IMR-90 (cell line): ENCODE results near the gene USH2A. TPM values are rescaled to one million over a fixed set of nuclear protein-coding genes. Genes with fewer than 3 reads are reported as not detected.
A peak's percentile ranks its signal among the peaks of the same experiment; 100 is the strongest.

ENCODE experiments used
- ATAC-seq: fragments of 200-7000 bp; cut with Tn5 transposase; 2 replicates; pipeline ENCODE4 v1.9.1; 2020; ENCODE audit warnings: low read depth, mild to moderate bottlenecking, moderate library complexity
- BruUV-seq: library from RNA; stranded (reverse); fragments of 400-500 nt; replicated peaks from 2 replicates; lab custom pipeline; 2021; lab: Mats Ljungman, UMichigan
- CTCF ChIA-PET: fragments of 300-600 bp; formaldehyde crosslinking; extraction: SDS; loops from one replicate; lab custom pipeline; 2021; ENCODE audit warnings: antibody characterized with exemption; lab: Yijun Ruan, JAX
- POLR2A ChIA-PET: fragments of 300-600 bp; sonication (Branson Sonifier 250); formaldehyde crosslinking; loops from one replicate; lab custom pipeline; 2022; ENCODE audit warnings: antibody characterized with exemption; ENCODE audit not compliant: unreplicated experiment; lab: Charles Lee
- DNase-seq: peaks from one replicate; pipeline ENCODE4 v3.0.0; 2013
- H2AFZ ChIP-seq: replicated peaks from 2 replicates; pipeline ENCODE3; 2013; ENCODE audit warnings: low read length, mild to moderate bottlenecking; ENCODE audit not compliant: poor library complexity
- H2AK5ac ChIP-seq: 2 replicates; pipeline ENCODE4 v1.6.1; 2013; ENCODE audit warnings: low read depth, low read length, inconsistent platforms
- H2AK9ac ChIP-seq: replicated peaks from 2 replicates; pipeline ENCODE3; 2013; ENCODE audit warnings: mild to moderate bottlenecking, low read depth, low read length, moderate library complexity; ENCODE audit not compliant: poor library complexity
- H2BK120ac ChIP-seq: 2 replicates; pipeline ENCODE4 v1.6.1; 2013; ENCODE audit warnings: low read depth, low read length, inconsistent platforms
- H2BK15ac ChIP-seq: 3 replicates; pipeline ENCODE4 v1.6.1; 2013; ENCODE audit warnings: low read depth, low read length, inconsistent platforms
- H2BK20ac ChIP-seq: 2 replicates; pipeline ENCODE4 v1.6.1; 2013; ENCODE audit warnings: low read depth, mild to moderate bottlenecking, inconsistent platforms, low read length, moderate library complexity
- H2BK5ac ChIP-seq: 2 replicates; pipeline ENCODE4 v1.6.1; 2013; ENCODE audit warnings: mild to moderate bottlenecking, low read depth, low read length, inconsistent platforms; ENCODE audit not compliant: poor library complexity, severe bottlenecking
- H3K14ac ChIP-seq: replicated peaks from 2 replicates; pipeline ENCODE4 v1.6.1; 2013; ENCODE audit warnings: low read depth, low read length, inconsistent platforms
- H3K18ac ChIP-seq: 2 replicates; pipeline ENCODE4 v1.6.1; 2013; ENCODE audit warnings: low read depth, low read length, control low read depth
- H3K23ac ChIP-seq: 2 replicates; pipeline ENCODE4 v1.6.1; 2013; ENCODE audit warnings: low read depth, low read length, inconsistent platforms
- H3K27ac ChIP-seq: 2 replicates; pipeline ENCODE4 v1.5.1; 2013; ENCODE audit warnings: mild to moderate bottlenecking, control low read depth, low read length; ENCODE audit not compliant: insufficient read depth
- H3K27me3 ChIP-seq: 2 replicates; pipeline ENCODE4 v1.6.1; 2013; ENCODE audit warnings: low read length; ENCODE audit not compliant: control insufficient read depth, insufficient read depth
- H3K36me3 ChIP-seq: 2 replicates; pipeline ENCODE4 v1.6.1; 2013; ENCODE audit warnings: low read length, mixed read lengths; ENCODE audit not compliant: control insufficient read depth, insufficient read depth
- H3K4ac ChIP-seq: 2 replicates; pipeline ENCODE4 v1.6.1; 2013; ENCODE audit warnings: low read depth, low read length, inconsistent platforms
- H3K4me1 ChIP-seq: 2 replicates; pipeline ENCODE4 v1.6.1; 2013; ENCODE audit warnings: low read length, mixed read lengths; ENCODE audit not compliant: control insufficient read depth, insufficient read depth
- H3K4me2 ChIP-seq: 2 replicates; pipeline ENCODE4 v1.6.1; 2013; ENCODE audit warnings: low read depth, mild to moderate bottlenecking, control low read depth, low read length, moderate library complexity
- H3K4me3 ChIP-seq: 2 replicates; pipeline ENCODE4 v1.5.1; 2013; ENCODE audit warnings: low read depth, mild to moderate bottlenecking, control low read depth, low read length, moderate library complexity; ENCODE audit not compliant: insufficient read depth
- H3K56ac ChIP-seq: 2 replicates; pipeline ENCODE4 v1.6.1; 2013; ENCODE audit warnings: low read length, inconsistent platforms; ENCODE audit not compliant: insufficient read depth; ENCODE audit errors: extremely low read depth
- H3K79me1 ChIP-seq, 2 experiments: 2 replicates each; pipeline ENCODE4 v1.6.1; 2013; ENCODE audit warnings: low read length in 2 of 2, inconsistent platforms in 1 of 2, low read depth in 1 of 2
- H3K9ac ChIP-seq: 2 replicates; pipeline ENCODE4 v1.6.1; 2013; ENCODE audit warnings: low read depth, low read length, control low read depth
- H3K9me1 ChIP-seq: 2 replicates; pipeline ENCODE4 v1.6.1; 2013; ENCODE audit warnings: low read length, inconsistent platforms; ENCODE audit not compliant: insufficient read depth
- H3K9me3 ChIP-seq: 2 replicates; pipeline ENCODE4 v1.6.1; 2013; ENCODE audit warnings: low read length; ENCODE audit not compliant: control insufficient read depth, insufficient read depth
- H4K20me1 ChIP-seq: 2 replicates; pipeline ENCODE4 v1.6.1; 2013; ENCODE audit warnings: low read length, inconsistent platforms; ENCODE audit not compliant: insufficient read depth
- H4K5ac ChIP-seq: 2 replicates; pipeline ENCODE4 v1.6.1; 2013; ENCODE audit warnings: mild to moderate bottlenecking, low read depth, low read length, control low read depth
- H4K8ac ChIP-seq, 2 experiments: 2 replicates each; pipeline ENCODE4 v1.6.1; 2013; ENCODE audit warnings: low read depth in 2 of 2, low read length in 2 of 2, control low read depth in 1 of 2, inconsistent platforms in 1 of 2
- H4K91ac ChIP-seq: 2 replicates; pipeline ENCODE4 v1.6.1; 2013; ENCODE audit warnings: low read depth, low read length, inconsistent platforms; ENCODE audit not compliant: insufficient read depth
- BHLHE40 ChIP-seq: fragments of 150-350 bp; IDR thresholded peaks from 2 replicates; pipeline ENCODE4 v1.6.1; 2016; ENCODE audit warnings: mild to moderate bottlenecking, low read depth, low read length
- CEBPB ChIP-seq: IDR thresholded peaks from 2 replicates; pipeline ENCODE4 v1.6.1; 2012; ENCODE audit warnings: low read depth, low read length, improper control_type of control experiment
- CHD1 ChIP-seq: IDR thresholded peaks from 2 replicates; pipeline ENCODE4 v1.6.1; 2012; ENCODE audit warnings: low read depth, low read length, improper control_type of control experiment
- FOS ChIP-seq: fragments of 150-350 bp; IDR thresholded peaks from 2 replicates; pipeline ENCODE4 v1.6.1; 2016; ENCODE audit warnings: low read depth, low read length
- MAFK ChIP-seq: IDR thresholded peaks from 2 replicates; pipeline ENCODE4 v1.6.1; 2012; ENCODE audit warnings: low read depth, low read length, improper control_type of control experiment
- MXI1 ChIP-seq: IDR thresholded peaks from 2 replicates; pipeline ENCODE4 v1.6.1; 2012; ENCODE audit warnings: low read depth, mild to moderate bottlenecking, low read length, moderate library complexity, borderline replicate concordance
- NFE2L2 ChIP-seq: fragments of 150-350 bp; IDR thresholded peaks from 2 replicates; pipeline ENCODE4 v1.6.1; 2016; ENCODE audit warnings: low read depth, mild to moderate bottlenecking, low read length
- POLR2A ChIP-seq: IDR thresholded peaks from 2 replicates; pipeline ENCODE4 v1.6.1; 2012; ENCODE audit warnings: mild to moderate bottlenecking, low read depth, low read length
- RAD21 ChIP-seq: IDR thresholded peaks from 2 replicates; pipeline ENCODE4 v1.6.1; 2012; ENCODE audit warnings: low read length, improper control_type of control experiment
- RCOR1 ChIP-seq: IDR thresholded peaks from 2 replicates; pipeline ENCODE4 v1.6.1; 2012; ENCODE audit warnings: mild to moderate bottlenecking, low read length, improper control_type of control experiment; ENCODE audit not compliant: insufficient replicate concordance
- RFX5 ChIP-seq: IDR thresholded peaks from 2 replicates; pipeline ENCODE4 v1.8.0; 2012; ENCODE audit warnings: low read depth, mild to moderate bottlenecking, low read length, moderate library complexity
- WGBS, 2 experiments: methylation state at CpG; one replicate each; pipeline versions ENCODE4 v1.1.5 to v1.1.7; 2013; ENCODE audit warnings: missing lambda C conversion rate in 2 of 2; ENCODE audit not compliant: insufficient read length in 1 of 2; ENCODE audit errors: extremely low coverage in 2 of 2; 5-methylcytosine and 5-hydroxymethylcytosine counted together
- dilution Hi-C: fragments of 300-500 bp; cut with HindIII; formaldehyde crosslinking; loops from one replicate; pipeline ENCODE4 v1.14.3; 2018; ENCODE audit warnings: low sequenced_read_pairs; ENCODE audit not compliant: unreplicated experiment
- in situ Hi-C: fragments of 300-500 bp; cut with MboI; formaldehyde crosslinking; loops from 3 replicates; pipeline ENCODE4 v1.14.3; 2019; ENCODE audit warnings: low sequenced_read_pairs, inconsistent platforms, mixed read lengths
- intact Hi-C: fragments of 100-400 bp; cut with micrococcal nuclease; formaldehyde crosslinking; loops from 2 replicates; pipeline ENCODE4 v1.10.0; 2022
- polyA plus RNA-seq, 3 experiments: library from polyadenylated mRNA; depleted of rRNA; stranded (reverse); fragments of >200 nt; gene quantifications; 2 replicates each; pipeline ENCODE4 v1.2.3, GENCODE V29; 2012; ENCODE audit warnings: low replicate concordance in 1 of 3
- total RNA-seq: library from RNA; depleted of rRNA; stranded (reverse); fragments of >200 nt; gene quantifications from 2 replicates; pipeline ENCODE4 v1.2.3, GENCODE V29; 2012
- TF ChIP-seq, protein P1 (sequence below): fragments of 150-350 bp; IDR thresholded peaks from 2 replicates; pipeline ENCODE4 v1.6.1; 2016; ENCODE audit warnings: low read depth, mild to moderate bottlenecking, low read length, moderate library complexity, borderline replicate concordance
- TF ChIP-seq, protein P2 (sequence below): conservative IDR thresholded peaks from 2 replicates; pipeline ENCODE4 v1.5.1; 2012; ENCODE audit warnings: mild to moderate bottlenecking, low read depth, low read length, improper control_type of control experiment
- TF ChIP-seq, protein P3 (sequence below): fragments of 150-350 bp; IDR thresholded peaks from 2 replicates; pipeline ENCODE4 v1.6.1; 2017; ENCODE audit warnings: mild to moderate bottlenecking, antibody characterized with exemption, low read length, low read depth

USH2A gene
- total and polyA plus RNA-seq, 2 of the 4 experiments (the other 2 are of a cell fraction) = under 0.01 to 0.02 TPM

DNA sequence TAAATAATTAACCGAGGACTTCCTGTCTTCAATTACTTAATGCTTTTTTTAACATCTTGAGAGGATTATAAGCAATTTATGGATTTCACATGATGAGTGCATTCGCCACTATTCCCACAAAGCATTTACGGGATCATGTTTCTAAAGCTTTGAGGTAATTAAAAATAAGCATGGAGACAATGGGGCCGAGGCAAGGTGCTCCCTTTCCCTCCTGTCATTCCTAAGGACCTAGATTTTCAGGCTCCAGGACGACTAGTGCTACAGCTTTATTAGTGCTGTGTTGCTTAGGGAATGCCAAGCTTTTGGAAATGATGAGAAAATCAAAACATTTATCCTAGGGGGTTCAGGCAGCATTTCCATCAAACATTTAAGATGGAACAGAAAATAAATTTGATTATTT, 646.9 kb downstream of the USH2A start:
- H2BK20ac ChIP-seq = no peak overlapping the region
- H4K91ac ChIP-seq = no peak overlapping the region
- no peaks in the 10 kb centered on the region for H3K9me1 ChIP-seq
- peak overlapping the region; percentile 23; the same call in 1 of the 2 replicates for H3K4ac ChIP-seq
- intact Hi-C loops = no loop called here
- H4K8ac ChIP-seq = no peak overlapping the region
- no peaks in the 10 kb centered on the region for H3K79me1 ChIP-seq
- no peak overlapping the region for H2AFZ ChIP-seq
- BruUV-seq = no TSS peak
- no CpG with 5 or more reads among the region's 5 CpGs for WGBS, 2 experiments
- TF ChIP-seq POLR2A (no peak), FOS (no peak), MAFK (no peak), MXI1 (no peak), RFX5 (no peak), NFE2L2 (no peak), BHLHE40 (no peak), CEBPB (no peak), CHD1 (no peak), RAD21 (no peak), RCOR1 (no peak)
- TF ChIP-seq, protein P1, sequence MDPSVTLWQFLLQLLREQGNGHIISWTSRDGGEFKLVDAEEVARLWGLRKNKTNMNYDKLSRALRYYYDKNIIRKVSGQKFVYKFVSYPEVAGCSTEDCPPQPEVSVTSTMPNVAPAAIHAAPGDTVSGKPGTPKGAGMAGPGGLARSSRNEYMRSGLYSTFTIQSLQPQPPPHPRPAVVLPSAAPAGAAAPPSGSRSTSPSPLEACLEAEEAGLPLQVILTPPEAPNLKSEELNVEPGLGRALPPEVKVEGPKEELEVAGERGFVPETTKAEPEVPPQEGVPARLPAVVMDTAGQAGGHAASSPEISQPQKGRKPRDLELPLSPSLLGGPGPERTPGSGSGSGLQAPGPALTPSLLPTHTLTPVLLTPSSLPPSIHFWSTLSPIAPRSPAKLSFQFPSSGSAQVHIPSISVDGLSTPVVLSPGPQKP = no peak
- TF ChIP-seq, protein P2, sequence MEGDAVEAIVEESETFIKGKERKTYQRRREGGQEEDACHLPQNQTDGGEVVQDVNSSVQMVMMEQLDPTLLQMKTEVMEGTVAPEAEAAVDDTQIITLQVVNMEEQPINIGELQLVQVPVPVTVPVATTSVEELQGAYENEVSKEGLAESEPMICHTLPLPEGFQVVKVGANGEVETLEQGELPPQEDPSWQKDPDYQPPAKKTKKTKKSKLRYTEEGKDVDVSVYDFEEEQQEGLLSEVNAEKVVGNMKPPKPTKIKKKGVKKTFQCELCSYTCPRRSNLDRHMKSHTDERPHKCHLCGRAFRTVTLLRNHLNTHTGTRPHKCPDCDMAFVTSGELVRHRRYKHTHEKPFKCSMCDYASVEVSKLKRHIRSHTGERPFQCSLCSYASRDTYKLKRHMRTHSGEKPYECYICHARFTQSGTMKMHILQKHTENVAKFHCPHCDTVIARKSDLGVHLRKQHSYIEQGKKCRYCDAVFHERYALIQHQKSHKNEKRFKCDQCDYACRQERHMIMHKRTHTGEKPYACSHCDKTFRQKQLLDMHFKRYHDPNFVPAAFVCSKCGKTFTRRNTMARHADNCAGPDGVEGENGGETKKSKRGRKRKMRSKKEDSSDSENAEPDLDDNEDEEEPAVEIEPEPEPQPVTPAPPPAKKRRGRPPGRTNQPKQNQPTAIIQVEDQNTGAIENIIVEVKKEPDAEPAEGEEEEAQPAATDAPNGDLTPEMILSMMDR = no peak
- TF ChIP-seq, protein P3, sequence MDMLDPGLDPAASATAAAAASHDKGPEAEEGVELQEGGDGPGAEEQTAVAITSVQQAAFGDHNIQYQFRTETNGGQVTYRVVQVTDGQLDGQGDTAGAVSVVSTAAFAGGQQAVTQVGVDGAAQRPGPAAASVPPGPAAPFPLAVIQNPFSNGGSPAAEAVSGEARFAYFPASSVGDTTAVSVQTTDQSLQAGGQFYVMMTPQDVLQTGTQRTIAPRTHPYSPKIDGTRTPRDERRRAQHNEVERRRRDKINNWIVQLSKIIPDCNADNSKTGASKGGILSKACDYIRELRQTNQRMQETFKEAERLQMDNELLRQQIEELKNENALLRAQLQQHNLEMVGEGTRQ = no peak
- H2AK9ac ChIP-seq = no peak overlapping the region
- no peak overlapping the region for H2BK15ac ChIP-seq
- CTCF ChIA-PET = interaction anchor here (0.5 to 1.1 kb wide), 2 partner anchors 39 to 66 kb away, joined by 3 read pairs; no protein-coding TSS in a partner anchor
- no peaks in the 10 kb centered on the region for H3K27me3 ChIP-seq
- no peak overlapping the region for H2BK120ac ChIP-seq
- H3K9ac ChIP-seq = no peak overlapping the region
- H4K20me1 ChIP-seq = no peaks in the 10 kb centered on the region
- H3K36me3 ChIP-seq = no peaks in the 10 kb centered on the region
- H4K5ac ChIP-seq = no peak overlapping the region
- no peak overlapping the region for H3K27ac ChIP-seq
- H2AK5ac ChIP-seq = no peak overlapping the region
- H3K9me3 ChIP-seq = no peaks in the 10 kb centered on the region
- ATAC-seq (no peak), DNase-seq (no peak)
- H3K4me1 ChIP-seq = peaks cover 3% of the 10 kb centered on the region; the same call in 1 of the 2 replicates
- POLR2A ChIA-PET = no interaction called here
- H3K23ac ChIP-seq = 0 out of 2 replicates have a peak overlapping the region, but pooled peaks have one; percentile 21
- no peak overlapping the region for H2BK5ac ChIP-seq
- H3K4me2 ChIP-seq = no peak overlapping the region; the same call in 1 of the 2 replicates
- peak overlapping the region; percentile 64; the same call in 1 of the 2 replicates for H3K18ac ChIP-seq
- no peak overlapping the region for H3K4me3 ChIP-seq
- no peak overlapping the region for H3K14ac ChIP-seq
- H3K56ac ChIP-seq = no peak overlapping the region
- in situ Hi-C loops = no loop called here
- dilution Hi-C loops = no loop called here
